GM20000 (cell line): ENCODE results near the gene PTPRR.

Experiments used
- DNase-seq: peaks from one replicate; pipeline ENCODE4 v3.0.0; 2012; ENCODE audit warnings: low spot score
- TF ChIP-seq, protein P1 (sequence below): IDR thresholded peaks from 2 replicates; pipeline ENCODE4 v1.5.1; 2012; ENCODE audit warnings: mild to moderate bottlenecking, control low read depth; ENCODE audit errors: extremely low read depth, missing control alignments

The PTPRR gene

GRCh38 chr12:70661466-70662161 is 258.9 kb downstream of the PTPRR start:
- TF ChIP-seq, protein P1, sequence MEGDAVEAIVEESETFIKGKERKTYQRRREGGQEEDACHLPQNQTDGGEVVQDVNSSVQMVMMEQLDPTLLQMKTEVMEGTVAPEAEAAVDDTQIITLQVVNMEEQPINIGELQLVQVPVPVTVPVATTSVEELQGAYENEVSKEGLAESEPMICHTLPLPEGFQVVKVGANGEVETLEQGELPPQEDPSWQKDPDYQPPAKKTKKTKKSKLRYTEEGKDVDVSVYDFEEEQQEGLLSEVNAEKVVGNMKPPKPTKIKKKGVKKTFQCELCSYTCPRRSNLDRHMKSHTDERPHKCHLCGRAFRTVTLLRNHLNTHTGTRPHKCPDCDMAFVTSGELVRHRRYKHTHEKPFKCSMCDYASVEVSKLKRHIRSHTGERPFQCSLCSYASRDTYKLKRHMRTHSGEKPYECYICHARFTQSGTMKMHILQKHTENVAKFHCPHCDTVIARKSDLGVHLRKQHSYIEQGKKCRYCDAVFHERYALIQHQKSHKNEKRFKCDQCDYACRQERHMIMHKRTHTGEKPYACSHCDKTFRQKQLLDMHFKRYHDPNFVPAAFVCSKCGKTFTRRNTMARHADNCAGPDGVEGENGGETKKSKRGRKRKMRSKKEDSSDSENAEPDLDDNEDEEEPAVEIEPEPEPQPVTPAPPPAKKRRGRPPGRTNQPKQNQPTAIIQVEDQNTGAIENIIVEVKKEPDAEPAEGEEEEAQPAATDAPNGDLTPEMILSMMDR: no peak
- DNase-seq: peak; percentile 7

- TF ChIP-seq, protein P1: no peak
- no peak for DNase-seq
Measured at GRCh38 chr12:70660620-70661219, 259.8 kb downstream of the PTPRR start.

DNA sequence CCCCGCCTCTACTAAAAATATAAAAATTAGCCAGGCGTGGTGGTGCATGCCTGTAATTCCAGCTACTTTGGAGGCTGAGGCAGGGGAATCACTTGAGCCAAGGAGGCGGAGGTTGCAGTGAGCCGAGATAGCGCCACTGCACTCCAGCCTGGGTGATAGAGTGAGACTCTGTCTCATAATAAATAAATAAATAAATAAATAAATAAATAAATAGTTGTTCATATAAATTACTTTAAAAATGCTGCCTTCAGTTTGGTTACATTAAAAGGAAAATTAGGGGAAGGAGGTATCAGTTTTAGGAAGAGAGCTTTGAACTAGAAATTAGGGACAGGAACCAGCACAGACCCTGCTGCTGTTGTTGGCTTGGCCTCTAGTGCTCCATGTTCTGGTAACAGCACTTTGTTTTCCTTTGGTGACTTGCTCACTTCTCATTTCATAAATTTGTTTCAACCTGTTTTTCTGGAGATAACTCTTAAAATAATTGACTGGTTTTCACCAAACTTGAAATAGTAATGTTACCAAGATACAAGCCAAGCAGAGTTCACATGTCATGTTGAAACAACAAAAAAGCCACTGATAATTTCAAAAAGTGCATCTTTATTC is 260.4 kb downstream of the PTPRR start:
- DNase-seq: no peak
- TF ChIP-seq, protein P1: no peak

DNA sequence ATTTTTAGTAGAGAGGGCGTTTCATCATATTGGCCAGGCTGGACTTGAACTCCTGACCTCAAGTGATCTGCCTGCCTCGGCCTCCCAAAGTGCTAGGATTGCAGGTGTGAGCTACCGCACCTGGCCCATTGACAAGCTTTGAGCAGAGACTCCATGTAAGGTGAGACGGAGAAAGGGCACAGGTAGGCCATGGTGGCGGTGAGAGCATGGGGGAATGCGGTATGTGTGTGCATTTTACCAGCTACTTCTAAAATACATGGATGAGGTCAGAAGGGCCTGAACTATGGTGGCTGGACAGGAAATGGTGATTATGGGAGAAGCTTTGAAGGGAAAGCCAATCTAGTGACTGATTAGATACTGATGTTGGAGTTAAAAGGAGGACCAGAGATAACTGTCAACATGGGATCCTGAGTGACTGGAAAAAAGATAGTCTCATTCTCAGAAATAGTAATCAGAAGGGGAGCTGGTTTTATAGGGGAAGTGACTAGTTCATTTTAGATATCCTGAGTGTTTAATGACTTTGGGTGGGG is 261.4 kb downstream of the PTPRR start:
- no peak for DNase-seq
- TF ChIP-seq, protein P1: no peak

DNA sequence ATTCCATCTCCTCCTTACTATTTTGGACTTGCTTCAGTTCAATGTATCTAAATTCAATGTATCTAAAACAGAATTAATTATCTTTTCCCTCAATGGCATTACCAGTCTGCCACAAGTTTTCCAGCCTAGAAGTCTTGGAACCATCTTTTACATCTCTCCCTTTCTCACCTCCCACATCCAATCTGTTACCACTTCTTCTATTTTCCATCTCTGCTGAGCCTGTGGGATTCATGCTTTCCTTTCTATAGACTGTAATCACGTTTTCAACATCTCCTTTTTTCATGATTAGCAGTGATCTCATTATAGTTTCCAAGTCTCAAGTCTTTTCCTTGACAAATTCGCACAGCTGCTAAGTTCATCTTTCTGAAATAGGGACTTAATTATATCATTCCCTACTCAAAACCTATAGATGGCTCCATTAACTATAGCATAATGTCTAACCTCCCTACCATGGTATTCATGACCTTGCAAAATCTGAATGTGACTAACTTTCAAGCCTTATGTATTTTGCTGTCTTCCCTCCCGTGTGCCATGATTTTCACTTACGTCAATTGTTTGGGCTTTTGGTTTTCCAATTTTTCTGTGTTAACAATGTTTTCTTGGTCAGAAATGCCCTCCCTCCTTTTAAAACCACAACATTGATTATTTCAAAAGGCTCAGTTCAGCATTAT is 262.8 kb downstream of the PTPRR start:
- DNase-seq: no peak
- TF ChIP-seq, protein P1: no peak

- TF ChIP-seq, protein P1: no peak
Measured at GRCh38 chr12:70652451-70652850, 268.1 kb downstream of the PTPRR start.

More at GRCh38 chr12:70652451-70652850, 268.1 kb downstream of the PTPRR start:
- DNase-seq: no peak
